Natural killer cell treated with Interleukin-12 subunit alpha and Interleukin-12 subunit beta and Interleukin-15 and Interleukin-18, amount 100 ng/mL, for 72 hours (primary cell): ENCODE data around the gene SPATS2L. TPM values are rescaled to one million over a fixed set of nuclear protein-coding genes. Genes with fewer than 3 reads are reported as not detected.

ENCODE experiments used
- ATAC-seq, 2 donors: fragments of 150-1000 bp; cut with Tn5 transposase in 1 of 2; sonication (Bioruptor Pico), chemical (Tn5 transposase) in 1 of 2; 2 replicates each; pipeline ENCODE4 v1.10.0; 2021
- DNase-seq: peaks from one replicate; pipeline ENCODE4 v3.0.0; 2022; ENCODE audit warnings: low spot score
- H3K27ac Mint-ChIP-seq, 2 donors: 1 replicate in 1 of 2; 2 replicates in 1 of 2; pipeline ENCODE4 v1.8.0; 2022; ENCODE audit warnings: mixed read lengths in 2 of 2, mild to moderate bottlenecking in 1 of 2, moderate library complexity in 1 of 2
- H3K27me3 Mint-ChIP-seq, 2 donors: 1 replicate in 1 of 2; 2 replicates in 1 of 2; pipeline ENCODE4 v1.8.0; 2022; ENCODE audit warnings: mixed read lengths in 2 of 2
- H3K36me3 Mint-ChIP-seq: one replicate; pipeline ENCODE4 v1.8.0; 2022; ENCODE audit warnings: mixed read lengths
- H3K4me1 Mint-ChIP-seq, 2 donors: 1 replicate in 1 of 2; 2 replicates in 1 of 2; pipeline ENCODE4 v1.8.0; 2022; ENCODE audit warnings: low read depth in 2 of 2, mixed read lengths in 2 of 2, mild to moderate bottlenecking in 1 of 2
- H3K4me3 Mint-ChIP-seq: one replicate; pipeline ENCODE4 v1.8.0; 2022; ENCODE audit warnings: mixed read lengths
- H3K9me3 Mint-ChIP-seq: 2 replicates; pipeline ENCODE4 v1.8.0; 2022; ENCODE audit warnings: mixed read lengths
- total RNA-seq, 2 donors: library from RNA; stranded (reverse); gene quantifications; one replicate each; pipeline ENCODE4 v1.2.3, GENCODE V29; 2022

The SPATS2L gene
- total RNA-seq, 2 donors from 2014 or later, result 19.6 to 44.4 TPM

GRCh38 chr2:200319548-200320337 is 13.2 kb downstream of the SPATS2L start:
- Mint-ChIP-seq H3K36me3 (no peaks in the 10 kb centered on the region), H3K27me3 (peaks cover 0 to 5% of the 10 kb centered on the region in 2 donors), H3K4me3 (no peak overlapping the region), H3K4me1 (no peaks in the 10 kb centered on the region), H3K9me3 (no peaks in the 10 kb centered on the region), H3K27ac (no peak overlapping the region)
- DNase-seq (no peak), ATAC-seq (no peak)

GRCh38 chr2:200320344-200320743 is 13.9 kb downstream of the SPATS2L start:
- ATAC-seq, result no peak
- no peak for DNase-seq
- Mint-ChIP-seq H3K4me3 (no peak overlapping the region), H3K9me3 (no peaks in the 10 kb centered on the region), H3K27ac (no peak overlapping the region), H3K27me3 (peaks cover 0 to 5% of the 10 kb centered on the region in 2 donors), H3K4me1 (no peaks in the 10 kb centered on the region), H3K36me3 (no peaks in the 10 kb centered on the region)

GRCh38 chr2:200320991-200321390 is 14.5 kb downstream of the SPATS2L start:
- no peaks in the 10 kb centered on the region for H3K36me3 Mint-ChIP-seq
- DNase-seq (no peak), ATAC-seq (no peak)
- H3K27me3 Mint-ChIP-seq, result peaks cover 0 to 5% of the 10 kb centered on the region in 2 donors
- no peaks in the 10 kb centered on the region for H3K9me3 Mint-ChIP-seq
- no peaks in the 10 kb centered on the region for H3K4me1 Mint-ChIP-seq
- no peak overlapping the region for H3K4me3 Mint-ChIP-seq
- no peak overlapping the region for H3K27ac Mint-ChIP-seq

GRCh38 chr2:200321780-200322534 is 15.5 kb downstream of the SPATS2L start:
- no peak overlapping the region for H3K4me3 Mint-ChIP-seq
- DNase-seq (no peak), ATAC-seq (no peak)
- no peaks in the 10 kb centered on the region for H3K36me3 Mint-ChIP-seq
- H3K9me3 Mint-ChIP-seq, result no peaks in the 10 kb centered on the region
- H3K4me1 Mint-ChIP-seq, result no peaks in the 10 kb centered on the region
- peaks cover 0 to 5% of the 10 kb centered on the region in 2 donors for H3K27me3 Mint-ChIP-seq
- H3K27ac Mint-ChIP-seq, result no peak overlapping the region

- DNase-seq (no peak), ATAC-seq (no peak)
- H3K36me3 Mint-ChIP-seq, result no peaks in the 10 kb centered on the region
- H3K27ac Mint-ChIP-seq, result no peak overlapping the region
- H3K4me3 Mint-ChIP-seq, result no peak overlapping the region
- peaks cover 0 to 5% of the 10 kb centered on the region in 2 donors for H3K27me3 Mint-ChIP-seq
- H3K9me3 Mint-ChIP-seq, result no peaks in the 10 kb centered on the region
- no peaks in the 10 kb centered on the region for H3K4me1 Mint-ChIP-seq
These were observed 16.1 kb downstream of the SPATS2L start for GRCh38 chr2:200322607-200323006.

- Mint-ChIP-seq H3K4me3 (no peak overlapping the region), H3K27me3 (peaks cover 0 to 5% of the 10 kb centered on the region in 2 donors), H3K27ac (no peak overlapping the region), H3K4me1 (no peaks in the 10 kb centered on the region), H3K36me3 (no peaks in the 10 kb centered on the region), H3K9me3 (no peaks in the 10 kb centered on the region)
- ATAC-seq (no peak), DNase-seq (no peak)
These were observed 17.9 kb downstream of the SPATS2L start for GRCh38 chr2:200324362-200324761.

GRCh38 chr2:200329384-200329783 is 22.9 kb downstream of the SPATS2L start:
- ATAC-seq (no peak), DNase-seq (no peak)
- no peaks in the 10 kb centered on the region for H3K27me3 Mint-ChIP-seq
- no peaks in the 10 kb centered on the region for H3K4me1 Mint-ChIP-seq
- no peak overlapping the region for H3K27ac Mint-ChIP-seq
- H3K4me3 Mint-ChIP-seq, result no peak overlapping the region
- no peaks in the 10 kb centered on the region for H3K9me3 Mint-ChIP-seq
- no peaks in the 10 kb centered on the region for H3K36me3 Mint-ChIP-seq

- Mint-ChIP-seq H3K4me1 (no peaks in the 10 kb centered on the region), H3K36me3 (no peaks in the 10 kb centered on the region)
- ATAC-seq, result no peak
These were observed 23.3 kb downstream of the SPATS2L start for GRCh38 chr2:200329798-200330197.

GRCh38 chr2:200330351-200331060 is 24.0 kb downstream of the SPATS2L start:
- no peak overlapping the region for H3K4me3 Mint-ChIP-seq
- H3K36me3 Mint-ChIP-seq, result no peaks in the 10 kb centered on the region
- no peaks in the 10 kb centered on the region for H3K27me3 Mint-ChIP-seq
- no peak overlapping the region for H3K27ac Mint-ChIP-seq
- ATAC-seq, result no peak
- H3K4me1 Mint-ChIP-seq, result no peaks in the 10 kb centered on the region
- no peaks in the 10 kb centered on the region for H3K9me3 Mint-ChIP-seq
- no peak for DNase-seq

More at GRCh38 chr2:200329798-200330197, 23.3 kb downstream of the SPATS2L start:
- H3K27me3 Mint-ChIP-seq, result no peaks in the 10 kb centered on the region
- H3K9me3 Mint-ChIP-seq, result no peaks in the 10 kb centered on the region
- DNase-seq, result no peak
- H3K4me3 Mint-ChIP-seq, result no peak overlapping the region
- no peak overlapping the region for H3K27ac Mint-ChIP-seq

- no peaks in the 10 kb centered on the region for H3K36me3 Mint-ChIP-seq
- H3K9me3 Mint-ChIP-seq, result no peaks in the 10 kb centered on the region
- no peak overlapping the region for H3K4me3 Mint-ChIP-seq
- no peaks in the 10 kb centered on the region for H3K27me3 Mint-ChIP-seq
- ATAC-seq (no peak), DNase-seq (no peak)
- H3K4me1 Mint-ChIP-seq, result no peaks in the 10 kb centered on the region
- no peak overlapping the region for H3K27ac Mint-ChIP-seq
These were observed 24.5 kb downstream of the SPATS2L start for GRCh38 chr2:200331061-200331400.

- Mint-ChIP-seq H3K4me3 (no peak overlapping the region), H3K9me3 (no peaks in the 10 kb centered on the region), H3K36me3 (no peaks in the 10 kb centered on the region), H3K4me1 (peaks cover 4 to 6% of the 10 kb centered on the region in 2 donors), H3K27me3 (no peaks in the 10 kb centered on the region), H3K27ac (no peak overlapping the region)
- DNase-seq, result no peak
- ATAC-seq, result no peak
These were observed 29.2 kb downstream of the SPATS2L start for GRCh38 chr2:200335657-200336056.

GRCh38 chr2:200336980-200337615 is 30.6 kb downstream of the SPATS2L start:
- Mint-ChIP-seq H3K9me3 (no peaks in the 10 kb centered on the region), H3K4me3 (no peak overlapping the region)
- no peak for ATAC-seq

GRCh38 chr2:200337621-200338020 is 31.1 kb downstream of the SPATS2L start:
- Mint-ChIP-seq H3K36me3 (no peaks in the 10 kb centered on the region), H3K27me3 (no peaks in the 10 kb centered on the region), H3K4me1 (peaks cover 4 to 11% of the 10 kb centered on the region in 2 donors), H3K9me3 (no peaks in the 10 kb centered on the region), H3K27ac (no peak overlapping the region), H3K4me3 (no peak overlapping the region)
- DNase-seq, result no peak
- ATAC-seq, result no peak

More at GRCh38 chr2:200336980-200337615, 30.6 kb downstream of the SPATS2L start:
- H3K27ac Mint-ChIP-seq, result no peak overlapping the region
- DNase-seq, result no peak
- no peaks in the 10 kb centered on the region for H3K36me3 Mint-ChIP-seq
- H3K27me3 Mint-ChIP-seq, result no peaks in the 10 kb centered on the region
- peaks cover 4 to 10% of the 10 kb centered on the region in 2 donors for H3K4me1 Mint-ChIP-seq
